ENCODE data around the gene SNORC.

- TF ChIP-seq EZH2 (IDR thresholded peaks at IDR 0.05; ENCODE audit: insufficient read depth, poor library complexity, severe bottlenecking) (no peak), EZH2phosphoT487 (IDR thresholded peaks at IDR 0.05; ENCODE audit: insufficient read depth, low read depth) (no peak)
Observed at GRCh38 chr2:232890896-232891601, 21.0 kb downstream of the SNORC start.

Data from GM23248 (cell line).